A673 (cell line): ENCODE measurements around the gene RIIAD1.

Source experiments
- EZH2 ChIP-seq: fragments of 200-600 bp; sonication (generic); IDR thresholded peaks from 2 replicates; pipeline ENCODE4 v1.6.1; 2017; ENCODE audit warnings: borderline replicate concordance, low read depth, mild to moderate bottlenecking, mixed read lengths, antibody characterized with exemption, low read length; ENCODE audit not compliant: poor library complexity, severe bottlenecking
- TF ChIP-seq, protein P1 (sequence below): fragments of 300-800, 200-600 bp; sonication (generic); conservative IDR thresholded peaks from 2 replicates; pipeline ENCODE4 v1.5.1; 2017; ENCODE audit warnings: low read depth, mild to moderate bottlenecking, antibody characterized with exemption, low read length, moderate library complexity, mixed read lengths

DNA sequence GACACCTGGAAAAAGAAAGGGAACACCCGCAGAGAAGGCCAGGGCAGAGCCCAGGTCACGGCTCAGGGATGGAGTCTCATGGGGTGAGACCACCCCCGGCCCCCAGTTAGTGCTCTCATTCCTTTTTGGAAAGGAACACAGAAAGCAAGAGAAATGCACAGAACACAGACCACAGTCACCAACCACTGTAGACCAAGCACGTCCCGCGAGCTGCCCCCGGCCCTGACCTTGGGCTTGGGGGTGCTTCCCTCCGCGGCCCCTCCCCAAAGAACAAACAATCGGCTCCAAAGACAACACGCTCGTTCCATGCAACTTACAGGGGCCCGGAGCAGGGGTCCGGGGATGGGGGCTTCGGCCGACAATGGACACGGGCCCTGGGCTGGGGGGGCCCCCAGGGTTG, 17.5 kb upstream of the RIIAD1 start:
- TF ChIP-seq, protein P1, sequence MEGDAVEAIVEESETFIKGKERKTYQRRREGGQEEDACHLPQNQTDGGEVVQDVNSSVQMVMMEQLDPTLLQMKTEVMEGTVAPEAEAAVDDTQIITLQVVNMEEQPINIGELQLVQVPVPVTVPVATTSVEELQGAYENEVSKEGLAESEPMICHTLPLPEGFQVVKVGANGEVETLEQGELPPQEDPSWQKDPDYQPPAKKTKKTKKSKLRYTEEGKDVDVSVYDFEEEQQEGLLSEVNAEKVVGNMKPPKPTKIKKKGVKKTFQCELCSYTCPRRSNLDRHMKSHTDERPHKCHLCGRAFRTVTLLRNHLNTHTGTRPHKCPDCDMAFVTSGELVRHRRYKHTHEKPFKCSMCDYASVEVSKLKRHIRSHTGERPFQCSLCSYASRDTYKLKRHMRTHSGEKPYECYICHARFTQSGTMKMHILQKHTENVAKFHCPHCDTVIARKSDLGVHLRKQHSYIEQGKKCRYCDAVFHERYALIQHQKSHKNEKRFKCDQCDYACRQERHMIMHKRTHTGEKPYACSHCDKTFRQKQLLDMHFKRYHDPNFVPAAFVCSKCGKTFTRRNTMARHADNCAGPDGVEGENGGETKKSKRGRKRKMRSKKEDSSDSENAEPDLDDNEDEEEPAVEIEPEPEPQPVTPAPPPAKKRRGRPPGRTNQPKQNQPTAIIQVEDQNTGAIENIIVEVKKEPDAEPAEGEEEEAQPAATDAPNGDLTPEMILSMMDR = no peak
- TF ChIP-seq EZH2 = no peak
